Lower leg skin (tissue), 4 donors: ENCODE results near the gene ANXA6. TPM values are rescaled to one million over a fixed set of nuclear protein-coding genes. Genes with fewer than 3 reads are reported as not detected.

Experiments
- DNase-seq, 2 donors: peaks; one replicate each; pipeline ENCODE4 v3.0.0-alpha.2; 2019; ENCODE audit warnings: low spot score in 2 of 2
- H3K4me3 ChIP-seq: fragments of 200-600 bp; sonication (generic); 2 replicates; pipeline ENCODE4 v1.5.1; 2017; ENCODE audit warnings: mild to moderate bottlenecking, low read depth; ENCODE audit not compliant: poor library complexity, severe bottlenecking
- CTCF ChIP-seq, 3 donors: fragments of 450-650 bp; IDR thresholded peaks; one replicate each; pipeline ENCODE4 v1.5.1; 2016; ENCODE audit warnings: antibody characterized with exemption in 3 of 3, mild to moderate bottlenecking in 3 of 3, moderate library complexity in 2 of 3
- POLR2A ChIP-seq, 2 donors: fragments of 450-650 bp; IDR thresholded peaks; one replicate each; pipeline ENCODE4 v1.6.1; 2016 to 2017; ENCODE audit warnings: antibody characterized with exemption in 2 of 2, mild to moderate bottlenecking in 1 of 2, moderate library complexity in 1 of 2
- WGBS, 2 donors: methylation state at CpG; one replicate each; pipeline ENCODE4 v1.1.5; 2018; 5-methylcytosine and 5-hydroxymethylcytosine counted together
- intact Hi-C: fragments of 100-400 bp; cut with DNase I; formaldehyde crosslinking; loops from one replicate; pipeline ENCODE4 v1.15.0; 2023; ENCODE audit warnings: low total_unique reads
- total RNA-seq, 4 donors: library from RNA; depleted of rRNA; stranded (reverse); fragments of >200 nt; gene quantifications; one replicate each; pipeline ENCODE4 v1.1.0, GENCODE V29; 2016

Gene ANXA6
- total RNA-seq, 4 donors from 2014 or later, result 34.2 to 68.4 (median 43.3) TPM

GRCh38 chr5:151159649-151160373 is 2.2 kb upstream of the ANXA6 start:
- intact Hi-C loops, result no loop called here
- TF ChIP-seq CTCF (IDR thresholded peaks at IDR 0.05), result no peak
- no peak for TF ChIP-seq POLR2A (IDR thresholded peaks at IDR 0.05)
- 87 to 93% methylated on average over 9 of the region's 9 CpGs for WGBS, 2 donors
- DNase-seq, result no peak
- no peak overlapping the region for H3K4me3 ChIP-seq

GRCh38 chr5:151158287-151158661 is 695 bp upstream of the ANXA6 start:
- intact Hi-C loops, result no loop called here
- DNase-seq, result no peak
- TF ChIP-seq CTCF (IDR thresholded peaks at IDR 0.05) (no peak), POLR2A (IDR thresholded peaks at IDR 0.05) (no peak)
- H3K4me3 ChIP-seq, result no peak overlapping the region
- 19 to 23% methylated on average over 6 of the region's 6 CpGs for WGBS, 2 donors

GRCh38 chr5:151156507-151157420 is 815 bp downstream of the ANXA6 start:
- peak overlapping the region; percentile 71 for H3K4me3 ChIP-seq
- intact Hi-C loops, result no loop called here
- DNase-seq, result no peak
- no peak for TF ChIP-seq POLR2A (IDR thresholded peaks at IDR 0.05)
- TF ChIP-seq CTCF (IDR thresholded peaks at IDR 0.05), result no peak
- 25 to 51% methylated on average over 19 to 20 of the region's 20 CpGs for WGBS, 2 donors

- intact Hi-C loops, result no loop called here
- no peak for TF ChIP-seq POLR2A (IDR thresholded peaks at IDR 0.05)
- no peak for TF ChIP-seq CTCF (IDR thresholded peaks at IDR 0.05)
- H3K4me3 ChIP-seq, result peak overlapping the region; percentile 71
- DNase-seq, result peak in 1 of 2 donors; percentile 90
- 31 to 50% methylated on average over 9 of the region's 9 CpGs for WGBS, 2 donors
Observed at GRCh38 chr5:151155775-151156506, 1.6 kb downstream of the ANXA6 start.

GRCh38 chr5:151154931-151155774 is 2.4 kb downstream of the ANXA6 start:
- WGBS, 2 donors, result 56% methylated on average over 9 of the region's 9 CpGs
- H3K4me3 ChIP-seq, result no peak overlapping the region
- DNase-seq, result no peak
- no peak for TF ChIP-seq POLR2A (IDR thresholded peaks at IDR 0.05)
- no peak for TF ChIP-seq CTCF (IDR thresholded peaks at IDR 0.05)
- intact Hi-C loops, result no loop called here
